ENCODE results near the gene PPFIA4. TPM values are rescaled to one million over a fixed set of nuclear protein-coding genes. Genes with fewer than 3 reads are reported as not detected.

PPFIA4 gene
- total RNA-seq, 2 experiments from 2014 or later = 0.93 to 0.98 TPM

DNA sequence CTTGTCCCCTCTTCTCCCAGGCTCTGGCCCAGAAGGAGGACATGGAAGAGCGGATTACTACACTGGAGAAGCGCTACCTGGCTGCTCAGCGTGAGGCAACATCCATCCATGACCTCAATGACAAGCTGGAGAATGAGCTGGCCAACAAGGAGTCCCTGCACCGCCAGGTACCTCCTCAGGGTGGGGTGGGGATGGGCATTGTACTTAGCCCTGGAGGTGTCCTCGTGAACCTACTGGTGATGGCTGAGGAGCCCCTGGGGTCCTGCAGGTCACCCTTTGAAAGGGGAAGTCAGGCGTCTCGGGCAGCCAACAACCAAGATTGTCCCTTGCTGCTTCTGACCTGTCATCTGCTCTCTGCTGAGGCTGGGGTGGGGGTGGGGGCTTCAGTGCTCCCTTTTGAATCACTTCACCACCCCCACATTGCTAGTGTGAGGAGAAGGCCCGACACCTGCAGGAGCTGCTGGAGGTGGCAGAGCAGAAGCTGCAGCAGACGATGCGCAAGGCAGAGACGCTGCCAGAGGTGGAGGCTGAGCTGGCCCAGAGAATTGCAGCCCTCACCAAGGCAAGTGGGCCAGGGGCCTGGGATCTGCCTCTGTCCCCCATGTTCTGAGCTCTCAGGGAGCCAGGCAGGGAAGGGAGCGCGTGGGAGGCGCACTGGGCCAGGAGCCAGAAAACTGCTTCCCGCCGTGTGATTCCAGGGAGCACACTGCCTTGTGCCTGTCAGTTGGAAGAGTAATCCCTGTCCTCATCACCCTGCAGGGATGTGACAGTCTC is 19.7 kb downstream of the PPFIA4 start:
- Mint-ChIP-seq H3K9me3 (no peaks in the 10 kb centered on the region), H3K4me1 (ENCODE audit: low read depth) (no peaks in the 10 kb centered on the region), H3K4me3 (no peak overlapping the region), H3K36me3 (ENCODE audit: low read depth) (no peaks in the 10 kb centered on the region), H3K27me3 (peaks cover 10% of the 10 kb centered on the region), H3K27ac (no peak overlapping the region)
- intact Hi-C loops (cut with DNase I, micrococcal nuclease) = no loop called here
- TF ChIP-seq, protein P1, sequence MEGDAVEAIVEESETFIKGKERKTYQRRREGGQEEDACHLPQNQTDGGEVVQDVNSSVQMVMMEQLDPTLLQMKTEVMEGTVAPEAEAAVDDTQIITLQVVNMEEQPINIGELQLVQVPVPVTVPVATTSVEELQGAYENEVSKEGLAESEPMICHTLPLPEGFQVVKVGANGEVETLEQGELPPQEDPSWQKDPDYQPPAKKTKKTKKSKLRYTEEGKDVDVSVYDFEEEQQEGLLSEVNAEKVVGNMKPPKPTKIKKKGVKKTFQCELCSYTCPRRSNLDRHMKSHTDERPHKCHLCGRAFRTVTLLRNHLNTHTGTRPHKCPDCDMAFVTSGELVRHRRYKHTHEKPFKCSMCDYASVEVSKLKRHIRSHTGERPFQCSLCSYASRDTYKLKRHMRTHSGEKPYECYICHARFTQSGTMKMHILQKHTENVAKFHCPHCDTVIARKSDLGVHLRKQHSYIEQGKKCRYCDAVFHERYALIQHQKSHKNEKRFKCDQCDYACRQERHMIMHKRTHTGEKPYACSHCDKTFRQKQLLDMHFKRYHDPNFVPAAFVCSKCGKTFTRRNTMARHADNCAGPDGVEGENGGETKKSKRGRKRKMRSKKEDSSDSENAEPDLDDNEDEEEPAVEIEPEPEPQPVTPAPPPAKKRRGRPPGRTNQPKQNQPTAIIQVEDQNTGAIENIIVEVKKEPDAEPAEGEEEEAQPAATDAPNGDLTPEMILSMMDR (IDR thresholded peaks at IDR 0.05) = no peak
- no peaks in the 10 kb centered on the region for H3K36me3 ChIP-seq (ENCODE audit: insufficient read depth, low read length)
- no peaks in the 10 kb centered on the region for H3K9me3 ChIP-seq (ENCODE audit: control insufficient read depth in 1 of 2, insufficient read depth in 1 of 2, low read length in 2 of 2)
- POLR2A ChIA-PET = no interaction called here
- no peak for DNase-seq
- H3K4me1 ChIP-seq (ENCODE audit: insufficient read depth, low read length) = no peaks in the 10 kb centered on the region
- no peak for ATAC-seq (ENCODE audit: poor library complexity)
- H3K4me3 ChIP-seq (ENCODE audit: low read length) = no peak overlapping the region
- H3K27me3 ChIP-seq (ENCODE audit: control insufficient read depth in 1 of 2, insufficient read depth in 2 of 2, low read length in 2 of 2) = no peaks in the 10 kb centered on the region
- CTCF ChIA-PET = no interaction called here
- H3K27ac ChIP-seq (ENCODE audit: low read depth in 1 of 2, low read length in 2 of 2) = no peak overlapping the region

DNA sequence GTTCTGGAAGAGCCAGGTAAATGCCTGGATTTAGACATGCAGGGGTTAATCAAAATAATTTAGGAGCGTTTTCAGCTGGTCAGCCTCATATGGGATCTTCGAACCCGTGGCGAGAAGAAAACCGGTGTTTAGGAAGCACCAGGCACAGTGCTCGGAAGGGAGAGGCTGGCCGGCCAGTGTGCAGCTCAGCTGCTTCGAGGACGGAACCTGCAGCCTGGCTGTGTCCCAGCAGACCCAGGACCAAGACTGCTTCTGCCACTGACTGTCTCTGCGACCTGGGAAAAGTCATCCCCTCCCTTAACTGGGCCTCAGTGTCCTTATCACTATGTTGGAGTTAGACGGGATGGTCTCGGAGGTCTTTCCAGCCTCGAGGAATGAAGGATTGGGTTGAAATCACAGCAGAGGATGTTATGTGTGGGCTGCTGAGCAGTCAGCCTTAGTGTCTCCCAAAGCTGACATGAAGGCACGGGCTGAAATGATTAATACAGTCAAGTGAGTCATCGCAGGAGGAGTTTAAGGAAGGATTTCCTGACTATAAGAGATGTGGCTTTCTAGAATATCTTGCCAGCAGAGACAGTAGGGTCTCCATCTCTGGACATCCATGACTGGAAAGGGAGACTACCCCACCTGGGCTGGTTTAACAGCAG is 20.8 kb downstream of the PPFIA4 start:
- H3K9me3 Mint-ChIP-seq = no peaks in the 10 kb centered on the region
- Histone ChIP-seq H3K36me3 (ENCODE audit: insufficient read depth, low read length) (no peaks in the 10 kb centered on the region), H3K27ac (ENCODE audit: low read depth in 1 of 2, low read length in 2 of 2) (no peak overlapping the region), H3K27me3 (ENCODE audit: control insufficient read depth in 1 of 2, insufficient read depth in 2 of 2, low read length in 2 of 2) (peaks cover 0 to 4% of the 10 kb centered on the region in 2 experiments), H3K9me3 (ENCODE audit: control insufficient read depth in 1 of 2, insufficient read depth in 1 of 2, low read length in 2 of 2) (no peaks in the 10 kb centered on the region), H3K4me1 (ENCODE audit: insufficient read depth, low read length) (no peaks in the 10 kb centered on the region), H3K4me3 (ENCODE audit: low read length) (no peak overlapping the region)
- CTCF ChIA-PET = no interaction called here
- H3K36me3 Mint-ChIP-seq (ENCODE audit: low read depth) = no peaks in the 10 kb centered on the region
- H3K4me1 Mint-ChIP-seq (ENCODE audit: low read depth) = no peaks in the 10 kb centered on the region
- DNase-seq = no peak
- H3K4me3 Mint-ChIP-seq = no peak overlapping the region
- no peak for ATAC-seq (ENCODE audit: poor library complexity)
- intact Hi-C loops (cut with DNase I, micrococcal nuclease) = no loop called here
- TF ChIP-seq, protein P1 (IDR thresholded peaks at IDR 0.05) = no peak
- POLR2A ChIA-PET = interaction anchor here (0.6 kb wide), 1 partner anchor 26 kb away, joined by 3 read pairs; no protein-coding TSS in a partner anchor
- peaks cover 10% of the 10 kb centered on the region for H3K27me3 Mint-ChIP-seq
- no peak overlapping the region for H3K27ac Mint-ChIP-seq

DNA sequence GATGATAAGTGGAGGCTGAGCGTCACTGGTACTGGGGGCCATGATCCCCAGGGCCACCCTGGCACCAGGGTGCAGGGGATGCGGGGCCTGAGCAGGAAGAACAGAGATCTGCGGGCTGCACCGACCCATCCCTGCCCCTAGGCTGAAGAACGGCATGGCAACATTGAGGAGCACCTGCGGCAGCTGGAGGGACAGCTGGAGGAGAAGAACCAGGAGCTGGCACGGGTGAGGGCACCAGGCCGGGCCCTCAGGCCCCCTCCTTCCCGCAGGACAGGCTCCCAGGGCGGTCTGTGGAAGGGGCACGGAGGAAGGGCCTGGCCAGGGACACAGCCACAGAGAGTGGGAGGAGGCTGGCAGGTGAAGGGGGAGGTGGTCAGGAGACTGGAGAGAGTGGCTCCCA is 21.8 kb downstream of the PPFIA4 start:
- intact Hi-C loops (cut with DNase I, micrococcal nuclease) = no loop called here
- Histone ChIP-seq H3K27me3 (ENCODE audit: control insufficient read depth in 1 of 2, insufficient read depth in 2 of 2, low read length in 2 of 2) (peaks cover 0 to 4% of the 10 kb centered on the region in 2 experiments), H3K4me1 (ENCODE audit: insufficient read depth, low read length) (no peaks in the 10 kb centered on the region), H3K4me3 (ENCODE audit: low read length) (no peak overlapping the region), H3K36me3 (ENCODE audit: insufficient read depth, low read length) (no peaks in the 10 kb centered on the region), H3K27ac (ENCODE audit: low read depth in 1 of 2, low read length in 2 of 2) (no peak overlapping the region), H3K9me3 (ENCODE audit: control insufficient read depth in 1 of 2, insufficient read depth in 1 of 2, low read length in 2 of 2) (no peaks in the 10 kb centered on the region)
- no peaks in the 10 kb centered on the region for H3K36me3 Mint-ChIP-seq (ENCODE audit: low read depth)
- ChIA-PET POLR2A (no interaction called here), CTCF (no interaction called here)
- H3K27ac Mint-ChIP-seq = no peak overlapping the region
- H3K4me3 Mint-ChIP-seq = no peak overlapping the region
- DNase-seq (no peak), ATAC-seq (ENCODE audit: poor library complexity) (no peak)
- no peaks in the 10 kb centered on the region for H3K9me3 Mint-ChIP-seq
- TF ChIP-seq, protein P1 (IDR thresholded peaks at IDR 0.05) = no peak
- H3K27me3 Mint-ChIP-seq = peaks cover 10% of the 10 kb centered on the region
- no peaks in the 10 kb centered on the region for H3K4me1 Mint-ChIP-seq (ENCODE audit: low read depth)
